Kidney (tissue), 14 donors: ENCODE measurements around the gene TFCP2L1. TPM values are rescaled to one million over a fixed set of nuclear protein-coding genes. Genes with fewer than 3 reads are reported as not detected.

Experiments used
- DNase-seq, 5 donors: peaks; one replicate each; pipeline ENCODE4 v3.0.0-alpha.2; 2013 to 2020
- FAIRE-seq: peaks from 2 replicates; lab custom pipeline; 2012; peaks lifted over from hg19 to GRCh38; lab: Jason Lieb, UNC
- H3K27ac ChIP-seq, 2 donors: one replicate each; pipeline ENCODE4 v1.7.0; 2013; ENCODE audit warnings: low read depth in 2 of 2, low read length in 2 of 2, inconsistent platforms in 1 of 2
- H3K27me3 ChIP-seq: one replicate; pipeline ENCODE4 v1.7.1; 2013; ENCODE audit warnings: low read length, inconsistent platforms; ENCODE audit not compliant: control insufficient read depth, insufficient read depth
- H3K36me3 ChIP-seq, 3 donors: one replicate each; pipeline versions ENCODE4 v1.7.0 to v1.7.1; 2013; ENCODE audit warnings: low read length in 3 of 3, control low read depth in 1 of 3, inconsistent platforms in 1 of 3; ENCODE audit not compliant: insufficient read depth in 3 of 3, control insufficient read depth in 2 of 3
- H3K4me1 ChIP-seq, 3 donors: one replicate each; pipeline versions ENCODE4 v1.7.0 to v1.7.1; 2013; ENCODE audit warnings: low read length in 3 of 3, inconsistent platforms in 1 of 3, low read depth in 1 of 3; ENCODE audit not compliant: control insufficient read depth in 2 of 3, insufficient read depth in 2 of 3
- H3K4me3 ChIP-seq, 3 donors: one replicate each; pipeline versions ENCODE4 v1.7.0 to v1.8.1; 2013; ENCODE audit warnings: low read length in 3 of 3, control low read depth in 1 of 3, inconsistent platforms in 1 of 3
- H3K9ac ChIP-seq, 3 donors: one replicate each; pipeline versions ENCODE4 v1.7.0 to v1.7.1; 2013; ENCODE audit warnings: low read length in 3 of 3, control low read depth in 1 of 3, inconsistent platforms in 1 of 3
- H3K9me3 ChIP-seq, 3 donors: one replicate each; pipeline versions ENCODE4 v1.7.0 to v1.7.1; 2013; ENCODE audit warnings: low read length in 3 of 3, control low read depth in 1 of 3, inconsistent platforms in 1 of 3; ENCODE audit not compliant: control insufficient read depth in 2 of 3, insufficient read depth in 1 of 3
- CTCF ChIP-seq: IDR thresholded peaks from 3 replicates; pipeline ENCODE4 v1.5.1; 2012; ENCODE audit warnings: mild to moderate bottlenecking, moderate library complexity, borderline replicate concordance; ENCODE audit not compliant: insufficient read depth; ENCODE audit errors: extremely low read depth
- intact Hi-C: fragments of 100-400 bp; cut with DNase I; formaldehyde crosslinking; loops from one replicate; pipeline ENCODE4 v1.11.1; 2022
- polyA plus RNA-seq: library from polyadenylated mRNA; stranded (reverse); fragments of 350-450 nt; fragmentation: Illumina TruSeq; extraction: RNeasy Lipid Tissue Mini Kit (QIAGEN cat#74804); gene quantifications from one replicate; pipeline ENCODE4 v1.2.3, GENCODE V29; 2014; ENCODE audit warnings: low read depth, low replicate concordance; ENCODE audit not compliant: insufficient read depth
- total RNA-seq: library from RNA; stranded (reverse); fragmentation: NEBNext Ultra II Directional; extraction: Animal tissue kit (Norgen Biotek cat#: 25700); gene quantifications from one replicate; pipeline ENCODE4 v1.2.1, GENCODE V29; 2021
- donor health status: control.
- donor health status: control.
- donor health status: control.
- donor health status: control.
- donor health status: control.
- donor health status: DM: yes; HTN: yes; CAD: no.
- donor health status: Normal renal cell carcinoma (clear cell type).

Gene TFCP2L1
- total and polyA plus RNA-seq, 2 donors from 2014 or later: 44.4 to 172 TPM

- intact Hi-C loops: no loop called here
- FAIRE-seq: no peak
- H3K9ac ChIP-seq: no peak overlapping the region
Observed at GRCh38 chr2:121175326-121175725, 109.7 kb downstream of the TFCP2L1 start.

GRCh38 chr2:121173806-121174205 lies 111.2 kb downstream of the TFCP2L1 start:
- peaks cover 0 to 7% (median 0%) of the 10 kb centered on the region in 3 donors for H3K9me3 ChIP-seq
- H3K4me1 ChIP-seq: no peaks in the 10 kb centered on the region
- H3K4me3 ChIP-seq: no peak overlapping the region
- no peak for DNase-seq
- TF ChIP-seq CTCF: no peak
- no peaks in the 10 kb centered on the region for H3K36me3 ChIP-seq
- FAIRE-seq: no peak
- H3K27ac ChIP-seq: no peak overlapping the region
- intact Hi-C loops: no loop called here
- H3K27me3 ChIP-seq: no peaks in the 10 kb centered on the region
- H3K9ac ChIP-seq: no peak overlapping the region

More at GRCh38 chr2:121175326-121175725, 109.7 kb downstream of the TFCP2L1 start:
- H3K27me3 ChIP-seq: no peaks in the 10 kb centered on the region
- no peaks in the 10 kb centered on the region for H3K4me1 ChIP-seq
- no peak for DNase-seq
- no peak for TF ChIP-seq CTCF
- H3K4me3 ChIP-seq: no peak overlapping the region
- peaks cover 0 to 7% (median 0%) of the 10 kb centered on the region in 3 donors for H3K9me3 ChIP-seq
- no peaks in the 10 kb centered on the region for H3K36me3 ChIP-seq
- no peak overlapping the region for H3K27ac ChIP-seq

- DNase-seq (no peak), FAIRE-seq (no peak)
- H3K27ac ChIP-seq: no peak overlapping the region
- no peaks in the 10 kb centered on the region for H3K27me3 ChIP-seq
- peaks cover 0 to 7% (median 0%) of the 10 kb centered on the region in 3 donors for H3K9me3 ChIP-seq
- no peak for TF ChIP-seq CTCF
- H3K4me1 ChIP-seq: no peaks in the 10 kb centered on the region
- H3K4me3 ChIP-seq: no peak overlapping the region
- no peak overlapping the region for H3K9ac ChIP-seq
- intact Hi-C loops: no loop called here
- H3K36me3 ChIP-seq: no peaks in the 10 kb centered on the region
Observed at GRCh38 chr2:121173112-121173511, 111.9 kb downstream of the TFCP2L1 start.

- no peak for DNase-seq
Observed at GRCh38 chr2:121172456-121172855, 112.5 kb downstream of the TFCP2L1 start.

More at GRCh38 chr2:121172456-121172855, 112.5 kb downstream of the TFCP2L1 start:
- Histone ChIP-seq H3K9me3 (peaks cover 0 to 7% (median 0%) of the 10 kb centered on the region in 3 donors), H3K27ac (no peak overlapping the region), H3K9ac (no peak overlapping the region), H3K27me3 (no peaks in the 10 kb centered on the region), H3K4me1 (no peaks in the 10 kb centered on the region), H3K36me3 (no peaks in the 10 kb centered on the region), H3K4me3 (no peak overlapping the region)
- intact Hi-C loops: no loop called here
- no peak for FAIRE-seq
- no peak for TF ChIP-seq CTCF
